Neuronal stem cell (in vitro differentiated cells): ENCODE results near the gene MPRIP.
A peak's percentile ranks its signal among the peaks of the same experiment; 100 is the strongest.

ENCODE experiments used
- DNase-seq: peaks from one replicate; pipeline ENCODE4 v3.0.0-alpha.2; 2013; ENCODE audit warnings: low spot score
- H2AFZ ChIP-seq: one replicate; pipeline ENCODE4 v1.6.1; 2013; ENCODE audit warnings: mild to moderate bottlenecking, low read length, inconsistent platforms
- H2AK5ac ChIP-seq: 2 replicates; pipeline ENCODE4 v1.6.1; 2013; ENCODE audit warnings: low read depth, mild to moderate bottlenecking, inconsistent platforms, low read length, moderate library complexity, mixed read lengths
- H2BK120ac ChIP-seq: 2 replicates; pipeline ENCODE4 v1.6.1; 2013; ENCODE audit warnings: low read depth, mild to moderate bottlenecking, inconsistent platforms, low read length, moderate library complexity, mixed read lengths
- H2BK12ac ChIP-seq: one replicate; pipeline ENCODE4 v1.6.1; 2013; ENCODE audit warnings: low read length, inconsistent platforms
- H2BK15ac ChIP-seq: 2 replicates; pipeline ENCODE4 v1.6.1; 2013; ENCODE audit warnings: mild to moderate bottlenecking, low read length, inconsistent platforms, mixed read lengths
- H2BK5ac ChIP-seq: one replicate; pipeline ENCODE4 v1.6.1; 2013; ENCODE audit warnings: inconsistent platforms, mild to moderate bottlenecking, low read length, moderate library complexity
- H3K14ac ChIP-seq: one replicate; pipeline ENCODE4 v1.6.1; 2013; ENCODE audit warnings: low read length, inconsistent platforms
- H3K18ac ChIP-seq: 2 replicates; pipeline ENCODE4 v1.6.1; 2013; ENCODE audit warnings: low read length, inconsistent platforms
- H3K23ac ChIP-seq: 2 replicates; pipeline ENCODE4 v1.6.1; 2013; ENCODE audit warnings: low read depth, mild to moderate bottlenecking, mixed read lengths, low read length, inconsistent platforms; ENCODE audit not compliant: poor library complexity
- H3K27ac ChIP-seq: replicated peaks from 3 replicates; pipeline ENCODE4 v1.5.1; 2013; ENCODE audit warnings: low read length, inconsistent platforms
- H3K27me3 ChIP-seq, 3 experiments: 2 replicates each; pipeline ENCODE4 v1.6.1; 2013; ENCODE audit warnings: low read length in 3 of 3, mild to moderate bottlenecking in 2 of 3, inconsistent platforms in 1 of 3, low read depth in 1 of 3, mixed read lengths in 1 of 3, moderate library complexity in 1 of 3; ENCODE audit not compliant: control insufficient read depth in 3 of 3, insufficient read depth in 3 of 3
- H3K36me3 ChIP-seq, 2 donors: replicated peaks in 1 of 2; 2 replicates each; pipeline ENCODE4 v1.6.1; 2013; ENCODE audit warnings: low read length in 2 of 2; ENCODE audit not compliant: control insufficient read depth in 2 of 2, insufficient read depth in 2 of 2
- H3K4ac ChIP-seq: 2 replicates; pipeline ENCODE4 v1.6.1; 2013; ENCODE audit warnings: inconsistent platforms, mild to moderate bottlenecking, low read length, moderate library complexity
- H3K4me1 ChIP-seq, 2 donors: 1 replicate in 1 of 2; 2 replicates in 1 of 2; pipeline ENCODE4 v1.6.1; 2013; ENCODE audit warnings: low read length in 2 of 2, low read depth in 1 of 2; ENCODE audit not compliant: control insufficient read depth in 2 of 2, insufficient read depth in 1 of 2
- H3K4me2 ChIP-seq: one replicate; pipeline ENCODE4 v1.6.1; 2013; ENCODE audit warnings: mild to moderate bottlenecking, low read length, inconsistent platforms; ENCODE audit not compliant: insufficient read depth, poor library complexity, severe bottlenecking
- H3K4me3 ChIP-seq, 2 donors: 2 replicates each; pipeline ENCODE4 v1.5.1; 2013; ENCODE audit warnings: low read length in 2 of 2, mild to moderate bottlenecking in 2 of 2, inconsistent platforms in 1 of 2, moderate library complexity in 1 of 2
- H3K79me1 ChIP-seq: one replicate; pipeline ENCODE4 v1.6.1; 2013; ENCODE audit warnings: low read depth, mild to moderate bottlenecking, inconsistent platforms, low read length, moderate library complexity
- H3K9ac ChIP-seq: one replicate; pipeline ENCODE4 v1.6.1; 2013; ENCODE audit warnings: mild to moderate bottlenecking, low read depth, low read length, inconsistent platforms; ENCODE audit not compliant: poor library complexity
- H3K9me3 ChIP-seq, 2 donors: replicated peaks in 1 of 2; 2 replicates each; pipeline versions ENCODE3 to v1.6.1; 2013; ENCODE audit warnings: low read length in 2 of 2, mild to moderate bottlenecking in 2 of 2, inconsistent platforms in 1 of 2, low read depth in 1 of 2, mixed read lengths in 1 of 2, moderate library complexity in 1 of 2; ENCODE audit not compliant: control insufficient read depth in 2 of 2, insufficient read depth in 1 of 2
- H4K8ac ChIP-seq: one replicate; pipeline ENCODE4 v1.6.1; 2013; ENCODE audit warnings: low read depth, mild to moderate bottlenecking, inconsistent platforms, low read length, moderate library complexity
- H4K91ac ChIP-seq: one replicate; pipeline ENCODE4 v1.6.1; 2013; ENCODE audit warnings: low read length, low read depth, mild to moderate bottlenecking, inconsistent platforms; ENCODE audit not compliant: poor library complexity
- WGBS, 2 donors: extraction: QIAGEN DNeasy Blood & Tissue Kit; methylation state at CpG; one replicate each; pipeline ENCODE4 v1.1.7; 2013; ENCODE audit warnings: missing lambda C conversion rate in 2 of 2, mixed read lengths in 1 of 2; ENCODE audit not compliant: insufficient read length in 2 of 2, insufficient replicate concordance in 1 of 2; ENCODE audit errors: extremely low coverage in 2 of 2; 5-methylcytosine and 5-hydroxymethylcytosine counted together

Gene MPRIP

DNA sequence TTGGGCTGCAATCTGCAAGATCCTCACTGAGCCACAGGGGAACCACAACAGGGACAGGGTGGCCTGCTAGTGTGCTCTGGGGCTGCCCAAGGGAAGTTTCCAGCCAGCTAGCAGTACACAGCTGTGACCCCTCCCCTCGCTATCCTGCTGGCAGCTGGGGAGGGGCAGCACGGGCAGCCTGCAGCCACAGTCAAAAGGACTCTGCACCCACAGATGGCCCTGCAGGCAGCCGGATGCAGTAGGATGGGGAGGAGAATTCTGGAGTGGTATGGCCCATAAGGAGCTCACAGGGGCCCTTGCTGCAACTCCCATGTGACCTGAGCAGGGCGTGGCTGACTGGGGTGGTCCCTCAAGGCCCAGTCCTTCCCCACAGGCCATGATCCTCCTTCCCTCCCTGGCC lies 89.6 kb downstream of the MPRIP start:
- no peak overlapping the region for H2AFZ ChIP-seq
- no CpG with 5 or more reads among the region's 4 CpGs for WGBS, 2 donors
- no peak overlapping the region for H3K4ac ChIP-seq
- H3K36me3 ChIP-seq = peaks cover 17 to 78% of the 10 kb centered on the region in 2 donors
- peaks cover 4% of the 10 kb centered on the region for H3K79me1 ChIP-seq
- peak overlapping the region in 1 of 2 donors; percentile 7 for H3K4me3 ChIP-seq
- peak overlapping the region; percentile 82 for H3K9ac ChIP-seq
- peaks cover 0 to 1% of the 10 kb centered on the region in 2 donors for H3K9me3 ChIP-seq
- H3K23ac ChIP-seq = peak overlapping the region; percentile 40
- H2BK5ac ChIP-seq = peak overlapping the region; percentile 83
- peaks cover 10 to 28% of the 10 kb centered on the region in 2 donors for H3K4me1 ChIP-seq
- H2BK120ac ChIP-seq = no peak overlapping the region
- no peak for DNase-seq
- peak overlapping the region; percentile 85 for H3K14ac ChIP-seq
- no peak overlapping the region for H4K8ac ChIP-seq
- peak overlapping the region; percentile 35 for H2BK12ac ChIP-seq
- no peak overlapping the region for H3K4me2 ChIP-seq
- no peaks in the 10 kb centered on the region for H3K27me3 ChIP-seq
- peak overlapping the region; percentile 87 for H2AK5ac ChIP-seq
- H3K27ac ChIP-seq = peak overlapping the region; percentile 66
- H3K18ac ChIP-seq = peak overlapping the region; percentile 90
- peak overlapping the region; percentile 12 for H2BK15ac ChIP-seq
- no peak overlapping the region for H4K91ac ChIP-seq

GRCh38 chr17:17132746-17133145 lies 90.5 kb downstream of the MPRIP start:
- peaks cover 4% of the 10 kb centered on the region for H3K79me1 ChIP-seq
- no CpG with 5 or more reads among the region's 8 CpGs for WGBS, 2 donors
- H2BK120ac ChIP-seq = no peak overlapping the region
- H3K23ac ChIP-seq = no peak overlapping the region
- DNase-seq = peak; percentile 54
- H3K4ac ChIP-seq = peak overlapping the region; percentile 59
- H2BK12ac ChIP-seq = no peak overlapping the region
- H3K27me3 ChIP-seq = no peaks in the 10 kb centered on the region
- peak overlapping the region; percentile 66 for H3K27ac ChIP-seq
- H3K4me3 ChIP-seq = no peak overlapping the region
- H4K91ac ChIP-seq = no peak overlapping the region
- peak overlapping the region; percentile 90 for H3K14ac ChIP-seq
- H4K8ac ChIP-seq = no peak overlapping the region
- H2AK5ac ChIP-seq = peak overlapping the region; percentile 90
- peak overlapping the region; percentile 26 for H3K4me2 ChIP-seq
- peak overlapping the region; percentile 86 for H2BK15ac ChIP-seq
- no peaks in the 10 kb centered on the region for H3K9me3 ChIP-seq
- no peak overlapping the region for H2AFZ ChIP-seq
- H3K9ac ChIP-seq = no peak overlapping the region
- peaks cover 19 to 75% of the 10 kb centered on the region in 2 donors for H3K36me3 ChIP-seq
- H2BK5ac ChIP-seq = peak overlapping the region; percentile 83
- peaks cover 10 to 28% of the 10 kb centered on the region in 2 donors for H3K4me1 ChIP-seq
- H3K18ac ChIP-seq = peak overlapping the region; percentile 90

DNA sequence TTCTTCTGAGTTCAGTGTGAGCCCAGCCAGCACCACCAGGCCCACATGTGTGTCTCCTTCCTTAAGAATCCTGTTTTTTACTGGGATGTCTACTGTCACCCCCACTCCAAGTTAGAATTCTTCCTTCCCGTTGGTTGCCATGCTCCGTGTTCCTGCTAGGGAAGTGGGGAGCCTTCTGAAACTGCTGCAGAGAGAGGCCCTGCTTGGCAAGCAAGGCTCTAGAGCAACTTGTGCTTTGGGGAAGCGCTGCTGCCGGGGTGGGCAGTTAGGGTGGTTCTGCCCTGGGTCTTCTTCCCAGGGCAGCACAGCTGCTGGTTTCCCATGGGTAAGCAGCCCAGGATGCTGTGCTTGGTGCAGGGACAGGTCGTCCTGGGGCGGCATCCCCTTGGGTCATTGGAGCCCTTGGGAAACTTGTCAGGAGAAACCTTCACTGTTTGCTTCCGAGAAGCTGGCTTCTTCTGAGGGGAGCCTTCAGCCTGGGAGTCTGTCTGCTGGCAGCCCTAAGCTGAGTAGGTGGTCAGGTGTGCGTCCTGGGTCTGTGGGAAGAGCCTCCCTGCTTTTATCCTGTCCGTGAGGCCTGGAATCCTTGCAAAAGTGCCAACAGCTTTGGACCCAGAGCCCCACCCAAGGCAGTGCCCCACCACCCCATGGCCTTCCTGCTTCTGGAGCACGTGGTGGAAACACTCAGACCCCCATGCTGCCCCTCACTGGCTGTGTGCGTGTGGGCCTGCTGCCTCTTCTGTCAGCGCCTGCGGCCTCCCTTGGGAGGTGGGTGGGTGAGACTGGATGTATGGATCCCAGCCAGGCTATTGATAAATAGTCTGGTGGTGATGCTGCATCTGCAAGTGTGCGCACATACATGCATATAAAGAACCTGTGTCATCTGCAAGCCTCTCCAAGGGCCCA lies 92.0 kb downstream of the MPRIP start:
- Histone ChIP-seq H2AK5ac (peak overlapping the region; percentile 82), H3K23ac (peak overlapping the region; percentile 59), H3K4me3 (no peak overlapping the region), H3K36me3 (peaks cover 26 to 77% of the 10 kb centered on the region in 2 donors), H4K91ac (no peak overlapping the region), H3K4me1 (peaks cover 10 to 28% of the 10 kb centered on the region in 2 donors), H2BK5ac (no peak overlapping the region), H3K4ac (no peak overlapping the region), H3K4me2 (no peak overlapping the region), H2BK120ac (no peak overlapping the region), H2BK15ac (no peak overlapping the region), H3K27me3 (no peaks in the 10 kb centered on the region), H2BK12ac (no peak overlapping the region), H4K8ac (no peak overlapping the region), H3K14ac (no peak overlapping the region), H3K18ac (peak overlapping the region; percentile 70), H3K9me3 (no peaks in the 10 kb centered on the region), H3K9ac (no peak overlapping the region), H3K79me1 (no peaks in the 10 kb centered on the region), H2AFZ (no peak overlapping the region), H3K27ac (no peak overlapping the region)
- no peak for DNase-seq
- WGBS, 2 donors = no CpG with 5 or more reads among the region's 14 CpGs

- Histone ChIP-seq H2BK5ac (peak overlapping the region; percentile 72), H3K27ac (no peak overlapping the region), H3K9ac (no peak overlapping the region), H2AFZ (no peak overlapping the region), H3K18ac (no peak overlapping the region), H3K23ac (no peak overlapping the region), H2BK15ac (no peak overlapping the region), H4K8ac (no peak overlapping the region), H4K91ac (no peak overlapping the region), H2BK120ac (no peak overlapping the region), H3K27me3 (no peaks in the 10 kb centered on the region), H2BK12ac (no peak overlapping the region), H3K14ac (no peak overlapping the region), H3K79me1 (no peaks in the 10 kb centered on the region), H3K4me2 (no peak overlapping the region), H3K4me1 (peaks cover 10 to 25% of the 10 kb centered on the region in 2 donors), H3K4me3 (no peak overlapping the region), H3K9me3 (no peaks in the 10 kb centered on the region), H3K36me3 (peaks cover 26 to 83% of the 10 kb centered on the region in 2 donors), H2AK5ac (no peak overlapping the region), H3K4ac (no peak overlapping the region)
- no CpG with 5 or more reads among the region's 3 CpGs for WGBS, 2 donors
- DNase-seq = no peak
These were observed 92.7 kb downstream of the MPRIP start for GRCh38 chr17:17134957-17135333.
